CMK (cell line): ENCODE results near the gene B9D1.

Experiments
- DNase-seq: peaks from one replicate; pipeline ENCODE4 v3.0.0-alpha.2; 2010; ENCODE audit warnings: low read depth

B9D1 gene, protein sequence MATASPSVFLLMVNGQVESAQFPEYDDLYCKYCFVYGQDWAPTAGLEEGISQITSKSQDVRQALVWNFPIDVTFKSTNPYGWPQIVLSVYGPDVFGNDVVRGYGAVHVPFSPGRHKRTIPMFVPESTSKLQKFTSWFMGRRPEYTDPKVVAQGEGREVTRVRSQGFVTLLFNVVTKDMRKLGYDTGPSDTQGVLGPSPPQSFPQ

DNA sequence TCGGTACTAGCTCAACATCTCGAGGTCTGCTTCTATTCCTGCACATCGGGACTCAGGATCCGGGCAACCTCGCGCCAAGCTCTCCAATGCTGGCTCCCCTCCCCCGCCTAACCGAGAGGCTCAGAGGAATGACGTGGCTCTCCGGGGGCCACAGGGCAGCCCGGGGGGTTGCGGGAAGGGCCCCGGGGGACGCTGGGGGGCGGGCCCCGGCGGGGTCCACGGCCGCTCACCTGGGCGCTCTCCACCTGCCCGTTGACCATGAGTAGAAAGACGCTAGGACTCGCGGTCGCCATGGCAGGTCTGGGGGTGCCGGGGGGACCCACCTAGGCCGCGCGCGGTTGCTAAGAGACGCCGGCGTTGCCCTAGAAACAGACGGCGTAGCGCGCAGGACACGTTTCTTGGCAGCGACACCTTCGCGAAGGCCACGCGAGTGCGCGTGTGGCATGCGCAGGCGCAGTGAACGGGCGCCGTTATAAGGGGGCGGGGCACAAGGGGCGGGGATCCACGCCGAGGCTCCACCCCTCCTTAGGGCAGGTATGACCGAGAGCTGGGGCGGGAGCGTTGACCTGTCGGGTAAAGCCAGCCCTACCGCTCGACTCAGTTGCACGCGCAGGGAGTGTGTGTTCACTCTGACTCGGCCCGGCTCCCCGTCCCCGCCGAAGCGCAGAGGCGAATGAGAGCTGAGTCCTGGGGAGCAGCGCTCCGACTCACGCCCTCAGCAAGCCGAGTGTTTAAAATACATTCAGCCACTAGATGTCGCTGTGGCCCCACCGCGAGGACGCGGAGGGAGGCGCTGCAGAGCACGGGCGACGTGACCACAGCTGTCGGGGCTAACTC, at the start of gene B9D1:
Gene B9D1, minus strand, starts transcription at position 447 of the 837 bp plus-strand sequence. Its CDS starts 154 bp downstream, at position 293.
- peak; percentile 74 for DNase-seq

DNA sequence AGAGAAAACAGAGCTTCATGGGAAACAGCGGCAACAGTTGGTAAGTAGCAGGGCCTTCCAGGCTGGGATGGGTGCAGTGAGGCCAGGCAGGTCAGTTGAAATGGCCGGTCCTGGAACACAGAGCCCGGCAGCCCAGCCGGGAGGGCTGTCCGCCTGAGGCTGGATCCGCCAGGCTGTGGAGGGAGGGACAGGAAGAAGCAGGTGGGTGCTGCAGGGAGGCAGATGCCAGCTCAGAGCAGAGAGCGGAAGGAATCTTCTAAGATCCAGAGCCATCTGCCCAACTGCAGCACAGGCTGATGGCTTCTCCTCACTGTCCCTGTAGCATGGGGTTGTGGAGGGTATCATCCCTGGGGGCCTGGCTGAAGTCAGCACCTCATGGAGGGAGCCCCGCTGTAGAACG, 49.1 kb upstream of the B9D1 start:
- DNase-seq, result no peak

DNA sequence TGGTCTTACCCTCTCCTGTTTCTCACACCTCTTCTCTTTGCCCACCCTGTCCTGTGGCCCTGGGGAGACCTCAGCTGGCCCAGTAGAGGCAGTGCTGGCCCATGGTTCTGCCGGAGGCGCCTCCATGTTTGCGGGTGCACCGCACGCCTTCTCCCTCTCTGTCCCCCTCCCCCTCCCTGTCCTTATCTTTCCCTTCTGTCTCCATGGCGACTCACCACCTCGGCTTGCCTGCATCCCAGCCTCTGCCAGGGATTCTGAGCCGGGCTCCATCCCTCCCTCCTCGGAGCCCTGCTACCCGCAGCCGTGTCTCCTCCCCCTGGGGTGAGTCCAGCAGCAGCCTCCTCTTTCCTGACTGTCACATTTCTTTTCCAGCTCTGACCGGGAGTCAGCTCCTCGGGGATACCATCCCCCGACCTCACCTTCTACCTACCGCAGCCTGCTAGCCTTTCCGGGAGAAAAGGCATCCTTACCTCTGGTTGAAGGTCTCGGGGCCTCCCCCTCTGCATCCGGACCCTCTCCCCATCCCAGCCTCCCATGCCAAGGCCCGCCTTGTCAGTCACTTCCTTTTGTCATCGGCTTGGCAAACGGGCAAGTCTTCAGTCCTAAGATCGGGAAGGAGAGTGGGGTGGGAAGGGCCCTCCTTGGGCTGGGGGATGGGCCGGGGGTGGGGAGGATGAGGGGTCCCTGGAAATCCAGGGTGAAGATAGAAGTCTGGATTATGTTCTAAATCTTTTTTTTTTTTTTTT, 48.5 kb upstream of the B9D1 start, which contains the start of gene RNF112:
Gene RNF112, plus strand, starts transcription at position 358 of the 746 bp plus-strand sequence. Its CDS starts 177 bp downstream, at position 535.
- no peak for DNase-seq

DNA sequence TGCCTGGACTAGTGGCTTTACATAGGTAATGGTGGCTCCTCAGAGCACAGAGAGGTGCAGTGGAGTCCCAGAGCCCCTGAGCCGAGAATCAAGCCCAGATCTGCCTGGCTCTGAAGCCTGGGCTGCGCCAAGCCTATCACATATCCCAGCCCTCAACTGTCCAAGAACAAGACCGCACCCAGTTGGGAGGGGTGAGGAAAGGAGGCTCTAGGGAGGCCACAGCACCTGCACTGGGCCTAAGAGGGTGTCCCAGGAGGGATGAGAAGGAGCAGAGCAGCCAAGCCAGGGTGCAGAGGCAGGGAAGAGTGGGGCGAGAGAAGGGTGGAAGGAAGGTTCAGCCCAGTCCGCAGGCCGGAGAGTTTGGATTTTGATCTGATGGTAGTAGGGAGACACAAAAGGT, 47.6 kb upstream of the B9D1 start:
- no peak for DNase-seq

DNA sequence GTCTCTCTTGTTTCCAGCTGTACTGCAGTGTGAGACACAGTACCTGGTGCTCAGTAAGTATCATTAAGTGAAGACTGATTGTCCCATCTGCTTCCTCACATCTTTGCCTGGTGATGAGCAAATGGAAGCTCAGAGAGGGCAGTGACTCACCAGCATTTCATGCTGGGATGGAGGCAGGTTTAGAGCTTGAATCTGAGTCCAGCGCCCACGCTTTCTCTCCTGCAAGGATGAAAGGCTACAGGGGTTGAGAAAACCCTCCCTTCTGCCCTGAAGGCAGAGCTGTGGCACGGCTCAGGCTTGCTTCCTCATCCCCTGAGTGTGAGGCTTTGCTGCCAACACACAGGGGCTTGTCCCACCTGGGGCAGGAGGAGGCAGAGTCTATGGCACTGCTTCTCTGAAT, 47.0 kb upstream of the B9D1 start:
- DNase-seq, result no peak

DNA sequence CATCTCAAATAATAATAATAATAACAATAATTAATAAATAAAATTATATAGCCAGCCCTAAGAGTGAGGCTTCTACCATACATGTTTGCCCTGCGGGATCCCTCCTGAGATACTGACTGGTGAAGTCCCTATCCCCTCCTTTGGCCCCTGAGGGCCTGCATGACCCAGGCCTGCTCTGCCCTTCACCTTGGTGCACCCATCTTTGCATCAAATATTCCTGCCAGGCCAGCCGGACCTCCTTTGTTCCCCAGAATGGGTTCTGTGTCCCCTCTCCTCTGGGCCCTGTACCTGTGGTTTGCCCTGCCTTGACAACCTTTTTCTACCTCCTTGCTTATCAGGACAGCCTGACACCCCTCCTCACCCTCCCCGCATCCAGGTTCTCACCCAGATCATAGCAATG, 46.5 kb upstream of the B9D1 start:
- DNase-seq, result no peak

DNA sequence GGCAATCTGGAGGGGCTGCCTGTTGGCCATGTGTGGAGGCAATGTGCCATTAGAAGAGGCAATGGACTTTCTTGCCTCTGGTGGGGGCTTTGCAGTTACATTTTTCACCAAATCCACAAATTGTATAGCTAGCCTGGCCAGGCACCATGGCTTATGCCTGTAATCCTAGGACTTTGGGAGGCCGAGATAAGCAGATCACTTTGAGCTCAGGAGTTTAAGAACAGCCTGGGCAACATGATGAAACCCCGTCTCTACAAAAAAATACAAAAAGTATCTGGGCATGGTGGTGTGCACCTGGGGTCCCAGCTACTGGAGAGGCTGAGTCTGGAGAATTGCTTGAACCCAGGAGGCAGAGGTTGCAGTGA, 45.8 kb upstream of the B9D1 start:
- DNase-seq, result no peak

DNA sequence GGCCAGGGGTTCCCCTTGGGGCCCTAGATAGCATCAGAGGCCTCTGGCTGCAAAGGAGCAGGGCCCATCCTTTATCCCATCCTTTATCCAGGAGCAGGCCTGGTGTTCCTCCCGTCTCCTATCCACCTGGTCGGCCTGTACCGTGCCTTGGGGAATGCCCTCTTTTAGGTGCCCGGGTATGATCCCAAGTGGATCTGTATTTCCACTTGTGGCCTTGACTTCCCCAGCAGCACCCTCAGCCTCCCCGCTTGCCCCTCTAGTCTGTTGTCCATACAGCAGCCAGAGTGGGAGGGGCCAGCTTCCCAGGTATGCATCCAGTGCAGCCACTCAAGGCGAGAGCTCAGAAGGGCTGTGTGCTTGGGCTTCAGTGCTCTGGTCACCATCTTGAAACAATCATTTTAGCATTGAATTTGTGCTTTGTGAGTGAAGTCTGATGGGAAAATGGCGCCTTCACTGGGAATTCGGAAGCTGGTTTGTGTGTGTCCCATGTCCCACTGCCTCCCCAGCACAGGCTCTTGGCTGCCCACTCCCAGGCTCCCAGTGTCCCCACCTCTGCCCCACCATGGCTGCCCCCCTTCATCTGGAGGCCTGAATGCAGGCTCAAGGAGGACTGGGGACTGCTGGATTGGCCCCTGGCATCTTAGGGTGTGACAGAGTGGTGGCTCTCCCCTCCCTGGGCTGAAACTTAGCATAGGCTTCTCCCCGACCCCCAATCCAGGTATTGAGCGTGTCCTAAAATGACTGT, 45.2 kb upstream of the B9D1 start:
- DNase-seq, result no peak

DNA sequence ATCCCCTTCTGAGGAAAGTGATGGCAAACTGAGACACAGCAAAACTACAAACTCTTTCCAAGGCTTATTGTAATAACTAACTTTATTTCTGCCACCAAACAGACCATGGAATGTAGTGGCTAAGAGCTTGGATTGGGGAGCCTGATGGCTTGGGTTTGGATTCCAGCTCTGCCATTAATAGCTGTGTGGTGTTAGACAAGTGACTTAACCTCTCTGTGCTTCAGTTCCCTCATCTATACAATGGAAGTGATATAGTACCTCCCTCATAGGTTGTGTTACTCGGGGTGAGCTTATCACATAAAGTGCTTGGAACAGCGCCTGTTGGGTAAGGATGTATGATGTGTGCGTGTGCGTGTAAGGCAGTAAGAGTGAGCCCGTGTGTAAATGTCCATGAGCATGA, 42.6 kb upstream of the B9D1 start:
- DNase-seq, result no peak

DNA sequence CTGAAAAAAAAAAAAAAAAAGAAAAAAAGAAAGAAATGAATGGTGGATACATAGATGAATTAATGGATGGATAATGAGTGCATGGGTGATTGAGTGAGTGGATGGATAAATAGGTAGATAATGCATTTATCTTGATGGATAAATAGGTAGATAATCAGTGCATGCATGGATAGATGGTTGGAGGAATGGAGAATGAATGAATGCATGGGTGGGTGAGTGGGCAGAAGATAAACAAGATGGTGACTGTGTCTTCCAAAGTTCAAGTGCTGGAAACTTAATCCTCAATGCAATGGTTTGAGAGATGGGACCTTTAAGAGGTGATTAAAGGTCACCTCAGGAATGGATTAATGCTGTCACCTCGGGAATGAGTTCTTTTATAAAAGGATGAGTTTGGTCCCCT, 41.7 kb upstream of the B9D1 start:
- no peak for DNase-seq

DNA sequence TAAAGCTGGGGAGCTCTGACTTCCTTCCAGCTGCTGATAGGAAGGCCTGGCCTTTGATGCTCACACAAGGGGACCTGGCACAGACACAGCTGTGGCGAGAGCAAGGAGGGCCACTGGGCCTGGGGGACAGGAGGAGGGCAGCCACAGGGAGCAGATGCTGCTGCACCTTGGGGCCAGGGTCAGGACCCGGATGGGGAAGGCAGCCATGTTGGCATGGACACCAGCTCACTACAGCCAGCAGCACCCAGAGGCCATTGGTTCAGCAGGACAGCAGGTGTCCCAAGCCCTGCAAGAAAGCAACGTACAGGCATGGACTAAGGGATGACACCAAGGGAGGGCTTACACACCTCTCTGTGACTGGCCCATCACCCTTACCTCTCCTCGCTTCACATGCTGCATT, 40.5 kb upstream of the B9D1 start:
- no peak for DNase-seq

DNA sequence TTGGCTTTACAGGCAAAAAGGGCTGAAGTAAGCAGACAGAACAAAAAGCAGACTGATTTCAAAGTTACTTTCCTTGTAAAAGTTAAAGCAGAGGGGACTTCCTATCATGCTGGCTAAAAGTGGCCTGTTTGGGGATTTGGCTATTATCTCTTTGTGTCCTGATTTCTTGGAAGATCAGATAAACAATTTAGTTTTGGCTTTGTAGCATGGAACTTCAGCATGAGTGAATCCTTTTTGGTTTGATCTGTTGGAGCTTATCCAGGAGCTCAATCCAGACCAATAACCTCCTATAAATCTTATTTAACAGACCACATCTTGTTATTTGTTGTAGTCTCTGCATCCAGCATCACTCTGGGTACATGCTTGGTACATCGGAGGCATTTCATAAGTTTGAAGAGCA, 39.6 kb upstream of the B9D1 start:
- no peak for DNase-seq

DNA sequence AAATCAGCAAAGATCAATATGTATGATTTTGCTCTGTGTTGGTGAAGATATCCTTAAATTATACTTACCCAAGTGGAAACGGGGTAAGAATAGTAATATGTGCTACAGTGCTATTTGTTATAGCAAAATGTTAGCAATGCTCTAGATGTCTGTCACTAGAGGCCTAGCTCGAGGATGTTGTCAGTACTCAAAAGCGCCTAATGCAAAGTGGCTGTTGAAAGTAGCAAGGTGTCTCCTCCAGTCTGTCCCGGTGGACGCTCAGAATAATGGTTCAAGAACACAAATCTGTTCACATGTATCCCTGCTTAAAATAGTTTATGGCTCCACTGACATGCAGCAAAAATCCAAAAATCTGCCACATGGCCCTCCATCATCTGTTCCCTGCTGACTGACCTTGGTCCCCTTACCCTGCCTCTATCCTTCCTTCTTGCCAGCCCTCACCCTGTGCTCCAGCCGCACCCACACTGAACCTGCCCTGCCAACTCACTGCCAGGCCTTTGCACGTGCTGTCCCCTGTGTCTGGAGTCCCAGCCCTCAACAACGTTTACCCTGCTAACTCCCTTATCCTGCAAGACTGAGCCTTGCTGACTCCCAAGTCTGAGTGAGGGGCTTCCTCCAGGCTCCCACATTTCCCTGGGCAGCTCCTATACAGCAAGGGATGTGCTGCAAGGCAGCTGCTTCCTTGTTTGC, 38.9 kb upstream of the B9D1 start:
- no peak for DNase-seq

DNA sequence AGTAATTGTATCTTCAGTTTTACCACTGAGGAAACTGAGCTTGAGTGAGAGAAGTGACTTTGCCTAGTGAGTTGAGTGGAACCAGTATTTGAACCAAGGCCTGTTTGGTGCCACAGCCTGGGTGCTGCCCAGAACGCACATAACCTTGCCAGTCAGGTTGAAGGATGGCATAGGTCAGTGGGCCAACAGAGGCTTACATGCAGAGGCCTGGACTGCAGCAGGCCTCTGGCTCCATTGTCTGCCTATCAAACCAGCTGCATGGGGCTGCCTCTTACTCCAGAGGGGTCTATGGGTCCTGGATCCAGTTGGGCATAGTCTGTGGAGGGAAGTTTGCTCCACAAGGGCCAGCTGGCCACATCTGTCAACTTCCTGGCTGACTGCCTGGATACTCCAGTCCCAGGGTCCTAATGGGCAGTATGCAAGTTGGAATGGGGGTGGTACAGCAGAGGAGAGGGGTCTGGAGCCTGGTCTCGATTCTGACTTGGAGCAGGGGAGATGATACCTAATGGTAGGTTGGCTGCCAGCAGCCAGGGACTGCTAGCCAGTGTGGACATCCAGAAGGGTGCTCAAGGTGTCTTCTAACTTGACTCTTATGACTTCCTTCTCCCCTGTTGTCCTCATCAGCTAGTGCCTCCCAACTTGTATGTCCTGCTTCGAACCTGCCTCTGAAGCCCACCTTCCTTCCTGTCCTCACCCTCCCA, 37.4 kb upstream of the B9D1 start:
- no peak for DNase-seq

DNA sequence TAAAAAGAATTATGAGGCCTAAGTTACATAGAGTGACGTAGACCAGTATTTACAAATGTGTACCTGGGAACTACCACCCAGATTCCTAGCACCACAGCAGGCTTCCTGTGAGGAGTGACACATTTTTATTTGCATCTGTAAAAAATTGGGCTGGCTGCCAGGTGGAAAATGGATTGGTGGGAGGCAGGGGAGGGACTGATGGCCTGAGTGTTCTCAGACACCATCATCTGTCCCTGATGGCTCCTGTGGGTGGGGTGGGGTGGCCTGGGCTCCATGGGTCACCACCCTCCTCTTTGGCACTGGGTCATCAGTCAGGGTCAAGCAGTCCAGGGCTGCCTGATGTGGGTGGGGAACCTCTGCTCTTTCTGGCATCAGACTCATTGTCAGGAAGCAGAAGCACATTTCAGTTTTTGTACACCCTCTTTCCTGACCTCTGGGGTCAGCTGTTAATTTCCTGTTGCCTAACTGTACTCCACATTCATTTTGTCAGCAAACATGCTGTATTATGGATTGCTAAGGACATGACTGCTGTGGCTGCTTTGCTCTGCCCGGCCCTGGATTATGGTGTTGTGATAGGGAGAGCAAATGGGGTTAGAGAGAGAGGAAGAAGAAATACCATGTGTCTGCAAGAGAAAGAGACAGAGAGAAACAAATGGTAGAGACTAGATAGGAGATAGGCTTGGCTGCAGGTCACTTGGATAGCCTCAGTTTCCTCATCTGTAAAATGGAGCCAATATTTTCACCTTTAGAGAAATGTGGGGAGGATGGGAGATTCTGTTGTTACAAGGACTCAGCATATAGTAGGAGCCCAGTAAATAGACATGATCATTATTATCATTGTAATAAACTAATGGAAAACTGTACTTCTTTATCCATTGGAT, 36.0 kb upstream of the B9D1 start:
- DNase-seq, result no peak

DNA sequence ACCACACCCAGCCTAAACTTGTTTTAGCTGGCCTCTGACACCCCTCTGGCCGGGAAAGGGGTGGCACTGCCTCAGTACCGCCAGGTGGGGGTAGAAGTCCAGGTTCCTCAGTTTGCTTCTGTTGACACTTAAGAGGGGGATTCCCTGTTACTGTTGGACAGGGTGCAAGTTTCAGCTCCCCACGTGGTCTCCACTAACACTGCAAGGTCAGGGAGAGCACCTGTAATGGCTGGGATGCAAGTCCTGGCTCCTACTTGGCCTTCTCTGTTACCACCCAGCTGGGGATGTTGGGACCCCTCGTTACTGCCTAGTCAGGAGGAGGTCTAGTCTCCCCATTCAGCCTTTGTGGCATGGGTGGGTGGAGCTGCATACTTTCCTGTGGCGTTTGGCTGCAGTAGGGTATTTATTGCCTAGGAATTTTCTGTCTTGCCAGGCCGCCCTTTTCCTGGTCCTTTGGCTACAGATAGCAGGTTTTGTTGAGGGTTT, 35.1 kb upstream of the B9D1 start:
- no peak for DNase-seq

DNA sequence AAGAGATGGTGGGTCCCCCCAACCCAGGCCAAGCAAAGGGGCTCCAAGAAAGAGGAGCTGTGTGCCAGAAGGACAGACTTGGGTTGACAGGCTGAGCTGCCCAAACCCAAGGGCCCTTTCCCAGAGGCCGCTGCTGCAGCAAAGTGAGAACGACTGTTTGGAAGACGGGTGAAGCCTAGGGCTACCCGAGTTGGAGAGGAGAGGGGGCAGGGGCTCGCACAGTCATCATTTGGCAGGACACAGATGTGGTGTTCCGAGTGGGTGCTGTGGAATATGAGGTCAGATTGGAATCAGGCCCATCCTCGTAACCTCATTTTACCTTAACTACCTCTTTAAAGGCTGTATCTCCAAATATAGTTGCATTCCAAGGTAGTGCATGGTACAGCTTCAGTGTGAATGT, 29.8 kb upstream of the B9D1 start:
- no peak for DNase-seq

DNA sequence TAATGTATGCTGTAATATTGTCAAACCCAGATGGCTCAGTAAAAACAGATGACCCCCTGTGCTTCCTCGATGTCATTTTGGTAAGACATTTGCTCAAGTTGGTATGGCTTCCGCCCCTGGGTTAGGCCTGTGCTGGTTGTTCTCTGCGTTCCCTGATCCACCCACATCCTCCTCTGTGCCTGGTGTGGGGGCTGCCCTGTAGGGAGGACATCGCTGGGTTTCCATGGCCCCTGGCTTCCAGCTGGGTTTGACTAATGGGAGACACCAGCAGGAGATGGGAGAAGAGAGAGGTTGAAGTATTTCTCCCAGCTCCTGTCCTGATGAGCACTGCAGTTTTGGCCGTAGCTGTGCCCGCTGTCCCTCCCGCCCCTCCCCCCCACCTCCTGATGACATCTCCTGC, 28.9 kb upstream of the B9D1 start:
- DNase-seq, result no peak

DNA sequence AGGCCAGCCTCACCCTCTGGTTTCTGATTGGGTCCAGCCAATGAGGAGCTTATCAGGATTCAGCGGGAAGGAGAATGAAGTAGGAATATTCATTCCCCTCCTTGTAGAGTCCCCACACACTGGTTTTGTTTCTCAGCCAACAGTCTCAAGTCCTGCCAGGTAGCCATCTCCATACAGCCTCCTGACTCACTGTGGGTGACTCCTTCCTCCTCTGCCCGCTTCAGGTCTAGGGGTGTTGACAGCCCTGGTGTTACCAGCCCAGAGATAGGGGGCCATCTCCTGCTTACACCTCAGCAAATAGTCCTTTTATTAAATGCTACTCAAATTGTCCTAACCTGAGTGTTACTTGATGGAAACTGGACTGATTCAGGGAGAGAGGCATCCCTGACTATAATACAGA, 28.4 kb upstream of the B9D1 start:
- DNase-seq, result no peak
